GM21737 (cell line): ENCODE measurements around the gene PNMA6A.
"Not testable (repeated sequence)": the region's sequence is repeated elsewhere in the genome, so short reads cannot be mapped to it uniquely, and the experiment has no call there.

ENCODE experiments used
- ATAC-seq: cut with Tn5 transposase; IDR thresholded peaks from one replicate; pipeline ENCODE4 v1.9.1; 2021; ENCODE audit warnings: mild to moderate bottlenecking, moderate library complexity; ENCODE audit not compliant: unreplicated experiment

The PNMA6A gene

GRCh38 chrX:153071909-153072583 lies at the start of gene PNMA6A:
TSS of gene PNMA6A (plus strand) at chrX:153072454. CDS start at chrX:153073063, 609 bp downstream.
- ATAC-seq = not testable (repeated sequence)

GRCh38 chrX:153026501-153026900 lies 45.8 kb upstream of the PNMA6A start:
- not testable (repeated sequence) for ATAC-seq

DNA sequence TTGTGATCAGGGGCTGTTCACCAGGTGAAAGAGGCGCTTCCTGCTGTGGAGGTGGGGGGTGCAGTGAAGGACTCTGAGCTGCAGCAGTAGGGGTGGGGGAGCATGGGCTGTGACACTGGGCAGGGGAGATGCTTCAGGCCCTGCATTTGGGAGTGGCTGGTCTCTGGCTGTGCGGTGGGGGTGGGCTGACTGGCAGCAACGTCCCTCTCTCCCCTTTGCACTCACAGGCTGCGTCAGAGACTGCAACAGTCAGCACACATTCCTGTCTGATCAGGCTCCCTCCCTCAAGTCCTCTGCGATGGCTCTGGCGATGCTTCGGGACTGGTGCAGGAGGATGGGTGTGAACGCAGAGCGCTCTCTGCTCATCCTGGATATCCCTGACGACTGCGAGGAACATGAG lies 43.8 kb upstream of the PNMA6A start:
- not testable (repeated sequence) for ATAC-seq

- no peak for ATAC-seq
Observed at GRCh38 chrX:153029162-153029561, 43.1 kb upstream of the PNMA6A start.

DNA sequence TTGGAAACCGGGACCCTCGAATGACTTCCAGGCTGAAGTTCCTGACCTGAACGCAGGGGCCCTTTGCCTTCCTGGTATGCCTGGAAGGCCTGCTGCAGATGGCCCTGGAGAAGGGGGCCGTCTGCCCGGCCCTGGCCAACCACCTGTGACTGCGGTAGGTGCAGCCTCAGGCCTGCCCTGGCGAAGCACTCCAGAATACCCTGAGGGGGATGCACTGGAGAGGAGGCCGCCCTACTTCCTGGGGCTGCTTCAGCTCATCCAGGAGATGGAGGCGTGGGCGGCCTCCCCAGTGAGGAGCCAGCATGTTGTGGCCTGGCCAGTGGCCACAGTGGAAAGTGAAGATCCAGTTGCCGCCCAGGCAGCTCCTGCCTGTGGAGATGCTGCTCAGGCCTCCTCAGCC lies 42.4 kb upstream of the PNMA6A start:
- no peak for ATAC-seq

GRCh38 chrX:153030801-153031200 lies 41.5 kb upstream of the PNMA6A start:
- ATAC-seq = no peak

DNA sequence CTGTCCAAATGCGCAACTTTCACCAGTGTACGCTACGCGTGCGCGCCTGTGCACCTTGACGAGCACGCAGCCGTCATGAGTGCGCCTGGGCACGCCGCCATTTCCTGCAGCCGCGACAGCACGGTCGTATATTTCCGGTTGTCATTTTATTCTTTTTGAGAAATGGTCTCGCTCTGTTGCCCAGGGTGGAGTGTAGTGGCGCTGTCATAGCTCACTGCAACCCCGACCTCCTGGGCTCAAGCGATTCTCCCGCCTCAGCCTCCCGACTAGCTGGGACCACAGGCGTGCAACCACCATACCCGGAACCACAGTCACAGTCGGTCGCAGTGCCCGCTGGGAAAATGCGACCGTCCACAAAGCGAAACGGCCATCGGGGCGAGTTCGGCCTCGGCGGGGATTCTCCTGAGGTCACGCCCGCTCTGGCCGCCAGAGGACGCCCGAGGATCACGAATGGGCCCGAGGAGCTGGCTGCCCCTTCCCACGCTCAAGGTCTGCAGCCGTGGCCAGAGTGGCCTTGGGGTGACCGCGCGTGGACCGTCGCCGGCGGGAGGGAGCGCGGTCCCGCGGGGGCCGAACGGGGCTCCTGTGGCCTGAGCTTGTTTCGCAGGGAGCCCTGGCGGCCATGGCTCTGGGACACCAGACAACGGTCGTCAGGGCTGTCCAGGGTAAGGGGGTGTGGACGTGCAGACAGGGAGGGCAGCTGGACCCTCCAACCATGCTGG lies 39.7 kb upstream of the PNMA6A start:
- ATAC-seq = peak; percentile 88

DNA sequence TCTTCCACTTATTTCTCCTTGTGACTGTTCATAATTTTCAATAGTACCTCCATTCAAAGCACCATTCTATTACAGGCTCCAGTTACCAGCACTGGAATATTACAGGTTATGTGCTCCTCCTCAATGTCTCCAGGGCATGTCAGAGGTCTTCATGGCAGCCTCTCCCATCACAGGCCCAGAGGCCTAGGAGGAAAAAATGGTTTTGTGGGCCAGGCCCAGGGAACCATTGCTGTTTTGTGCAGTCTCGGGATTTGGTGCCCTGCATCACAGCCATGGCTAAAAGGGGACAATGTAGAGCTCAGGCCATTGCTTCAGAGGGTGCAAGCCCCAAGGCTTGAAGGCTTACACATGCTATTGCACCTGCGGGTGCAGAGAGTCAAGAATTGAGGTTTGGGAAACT lies 23.2 kb upstream of the PNMA6A start:
- ATAC-seq = no peak

- no peak for ATAC-seq
Observed at GRCh38 chrX:153052534-153052933, 19.7 kb upstream of the PNMA6A start.

DNA sequence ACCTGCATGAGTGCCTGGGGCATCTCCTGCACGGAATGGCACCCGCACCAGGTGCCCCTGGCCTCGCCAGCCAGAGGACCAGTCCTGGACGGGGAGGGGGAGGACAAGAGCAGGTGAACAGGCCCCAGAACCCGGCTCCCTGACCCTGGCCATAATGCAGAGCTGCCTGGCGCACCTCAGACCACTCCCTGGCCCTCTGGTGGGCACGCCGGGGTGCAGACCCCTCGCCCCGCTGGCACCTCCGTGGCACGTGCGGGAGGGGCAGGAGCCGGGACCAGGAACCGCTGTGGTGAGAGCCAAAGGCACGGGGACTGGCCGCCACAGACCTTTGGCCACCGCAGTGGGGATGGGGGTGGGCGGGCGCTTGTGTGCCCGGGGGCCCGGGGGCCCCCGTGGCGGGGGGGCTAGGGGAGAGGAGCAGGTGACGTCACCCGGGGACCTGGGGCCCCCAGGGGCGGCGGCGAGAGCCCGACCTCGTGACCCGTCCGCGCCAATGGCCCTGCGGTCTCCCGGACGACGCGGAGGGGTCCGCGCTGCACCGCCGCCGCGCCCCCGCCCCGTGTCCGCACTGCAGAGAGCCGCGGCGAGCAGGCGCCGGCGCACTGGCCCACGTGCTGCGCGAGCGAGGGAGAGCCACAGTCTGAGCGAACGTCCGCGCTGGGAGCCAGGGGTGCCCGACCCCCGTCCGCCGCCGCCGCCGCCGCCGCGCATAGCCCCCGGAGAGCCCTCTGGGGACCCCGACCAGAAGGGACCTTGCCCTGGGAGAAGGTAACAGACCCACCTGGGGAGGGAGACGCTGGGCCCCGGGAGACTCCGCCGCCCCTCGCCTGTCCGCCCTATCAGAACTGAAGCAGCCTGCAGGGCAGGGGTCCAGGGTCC lies 16.1 kb upstream of the PNMA6A start, which contains the start of gene PNMA3:
Gene PNMA3 (plus strand): TSS at position 600 of the 879 bp plus-strand sequence. CDS start 586 bp downstream, outside the sequence.
- ATAC-seq = no peak

GRCh38 chrX:153057281-153057680 lies 15.0 kb upstream of the PNMA6A start:
- no peak for ATAC-seq

DNA sequence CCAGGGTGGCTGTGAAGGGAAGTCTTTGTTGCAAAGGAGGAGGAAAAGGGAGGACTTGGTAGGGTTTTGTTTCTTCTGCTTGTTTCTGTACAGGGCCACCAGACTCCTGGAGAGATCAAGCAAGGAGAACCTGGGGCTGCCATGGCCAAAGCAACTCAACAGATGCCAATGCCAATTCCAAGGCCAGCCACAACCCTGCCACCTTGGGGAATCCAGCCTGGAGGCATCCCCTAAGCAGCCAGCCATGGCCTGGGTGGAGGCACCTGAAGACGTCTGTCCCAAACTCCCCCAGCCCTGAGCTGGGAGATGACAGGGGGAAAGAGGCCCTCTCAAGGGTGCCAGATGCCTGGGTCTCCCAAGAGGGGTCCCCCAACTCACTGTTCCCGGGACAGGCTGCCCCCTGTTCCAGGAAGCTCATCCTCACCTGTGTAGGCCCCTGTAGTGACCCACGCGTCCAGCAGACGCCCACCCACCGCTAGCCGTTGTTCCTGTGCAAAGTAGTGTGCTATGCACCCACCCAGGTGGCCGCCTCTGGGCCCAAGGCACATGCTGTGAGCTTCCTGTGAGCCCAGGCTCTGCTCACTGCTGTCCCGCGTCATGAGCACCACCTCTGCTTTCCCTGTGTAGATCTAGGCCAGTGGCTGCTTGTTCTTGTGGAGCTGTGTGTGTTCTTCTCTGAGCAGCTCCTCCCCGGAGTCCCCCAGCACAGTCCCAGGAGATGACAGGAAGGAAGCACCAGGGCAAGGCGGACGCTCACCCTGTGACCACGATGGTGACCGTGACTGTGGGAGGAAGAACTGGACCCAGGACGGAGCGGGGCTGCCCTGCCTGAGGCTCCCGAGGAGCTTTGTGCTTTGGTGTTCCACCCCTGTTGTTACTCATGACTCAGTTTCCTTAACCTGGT lies 12.8 kb upstream of the PNMA6A start:
- ATAC-seq = no peak

DNA sequence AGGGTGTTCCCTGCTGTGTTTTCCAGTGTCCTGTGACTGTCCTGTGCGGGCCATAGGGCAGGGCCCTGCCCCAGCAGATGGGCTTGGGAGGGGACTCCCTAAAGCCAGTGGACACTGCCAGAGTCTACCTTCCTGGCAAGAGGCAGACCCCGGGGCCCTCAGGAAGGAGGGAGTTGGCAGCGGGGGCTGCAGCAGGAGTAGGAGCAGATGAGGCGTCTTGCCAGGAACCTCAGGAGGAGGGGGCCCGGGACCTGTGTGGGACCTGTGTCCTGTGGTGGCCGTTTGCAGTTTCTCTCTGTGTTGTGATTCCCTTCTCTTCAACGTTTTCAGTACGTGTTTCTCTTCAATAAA lies 12.2 kb upstream of the PNMA6A start:
- ATAC-seq = no peak

DNA sequence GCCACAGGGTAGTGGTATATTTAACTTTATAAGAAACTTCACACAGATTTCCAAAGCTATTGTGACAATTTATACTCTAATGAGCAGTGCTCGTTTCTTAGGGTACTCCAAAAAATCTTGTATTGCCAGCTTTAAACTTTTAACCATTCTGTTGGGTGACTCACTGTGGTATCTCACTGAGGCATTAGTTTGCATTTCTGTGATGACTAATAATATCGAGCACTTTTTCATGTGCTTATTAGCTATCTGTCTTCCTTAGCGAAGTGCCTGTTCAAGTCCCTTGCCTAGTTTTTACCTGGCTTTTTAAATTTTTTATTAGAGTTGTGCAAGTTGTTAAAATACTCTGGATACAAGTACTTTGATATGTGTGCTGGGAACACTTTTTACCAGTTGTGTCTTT lies 10.5 kb upstream of the PNMA6A start:
- ATAC-seq = no peak

GRCh38 chrX:153063315-153063714 lies 8.9 kb upstream of the PNMA6A start:
- ATAC-seq = no peak

GRCh38 chrX:153064061-153064460 lies 8.2 kb upstream of the PNMA6A start:
- no peak for ATAC-seq

DNA sequence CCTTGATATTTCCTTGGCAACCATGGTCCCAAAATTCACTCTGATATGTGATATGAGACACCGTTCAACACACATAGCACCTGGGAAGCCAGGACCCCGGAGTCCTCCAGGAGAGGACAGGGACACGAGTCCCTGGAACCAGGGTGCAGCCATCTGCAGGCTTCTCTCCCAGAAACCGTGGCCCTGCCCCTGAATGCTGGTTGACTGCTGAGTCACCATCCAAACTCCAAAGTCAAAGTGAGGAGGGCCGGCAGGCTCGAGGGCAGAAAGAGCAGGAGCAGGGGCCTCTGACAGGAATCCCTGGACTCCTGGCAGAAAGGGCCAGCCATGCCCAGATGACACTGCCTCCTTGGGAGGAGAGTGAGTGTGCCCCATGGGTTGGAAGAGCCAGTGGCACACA lies 6.9 kb upstream of the PNMA6A start:
- ATAC-seq = no peak

DNA sequence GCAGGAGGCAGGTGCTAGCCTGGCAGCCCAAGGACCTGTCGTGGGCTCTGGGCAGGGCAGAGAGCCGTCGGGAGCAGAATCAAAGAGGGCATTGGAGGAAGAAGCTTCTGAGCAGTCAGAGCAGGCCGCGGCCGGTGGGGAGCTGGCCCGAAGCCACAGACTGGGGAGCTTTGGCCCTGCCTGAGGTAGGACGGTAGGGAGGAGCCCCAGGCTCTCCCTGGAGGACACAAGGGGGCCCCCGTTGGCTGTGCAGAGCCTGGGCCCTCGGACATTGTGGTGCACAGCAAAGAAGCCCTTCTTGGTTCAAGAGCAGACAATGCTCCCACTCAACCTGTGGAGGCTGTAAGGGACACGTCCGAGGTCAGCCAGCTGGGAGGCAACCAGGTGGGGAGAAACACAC lies 5.9 kb upstream of the PNMA6A start:
- ATAC-seq = not testable (repeated sequence)

- ATAC-seq = not testable (repeated sequence)
Observed at GRCh38 chrX:153073331-153073730, 1.1 kb downstream of the PNMA6A start.

DNA sequence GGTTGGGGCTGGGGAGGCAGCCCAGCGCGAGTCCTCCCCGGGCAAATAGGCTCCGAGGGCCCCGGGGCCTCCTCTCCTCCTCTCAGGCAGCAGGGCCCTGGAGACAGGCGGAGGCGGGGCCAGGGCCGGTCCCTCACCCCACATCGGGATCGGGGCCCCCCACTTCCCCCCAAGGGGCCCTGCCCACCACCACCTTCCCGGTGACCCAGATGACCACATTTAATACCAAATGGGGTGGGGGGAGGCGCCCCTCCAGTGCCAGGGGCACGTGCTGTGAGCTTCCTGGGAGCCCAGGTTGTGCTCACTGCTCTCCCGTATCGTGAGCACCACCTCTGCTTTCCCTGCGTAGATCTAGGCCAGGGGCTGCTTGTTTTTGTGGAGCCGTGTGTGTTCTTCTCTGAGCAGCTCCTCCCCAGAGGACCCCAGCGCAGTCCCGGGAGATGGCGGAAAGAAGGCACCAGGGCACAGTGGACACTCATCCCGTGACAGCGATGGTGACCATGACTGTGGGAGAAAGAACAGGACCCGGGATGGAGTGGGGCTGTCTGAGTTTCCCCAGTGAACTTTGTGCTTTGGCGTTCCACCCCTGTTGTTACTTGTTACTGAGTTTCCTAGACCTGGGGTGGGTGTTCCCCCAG lies 2.1 kb downstream of the PNMA6A start:
- ATAC-seq = no peak
